ENCODE results near the gene SLC3A2.
"Not testable (repeated sequence)": the region's sequence is repeated elsewhere in the genome, so short reads cannot be mapped to it uniquely, and the experiment has no call there.

SLC3A2 gene

DNA sequence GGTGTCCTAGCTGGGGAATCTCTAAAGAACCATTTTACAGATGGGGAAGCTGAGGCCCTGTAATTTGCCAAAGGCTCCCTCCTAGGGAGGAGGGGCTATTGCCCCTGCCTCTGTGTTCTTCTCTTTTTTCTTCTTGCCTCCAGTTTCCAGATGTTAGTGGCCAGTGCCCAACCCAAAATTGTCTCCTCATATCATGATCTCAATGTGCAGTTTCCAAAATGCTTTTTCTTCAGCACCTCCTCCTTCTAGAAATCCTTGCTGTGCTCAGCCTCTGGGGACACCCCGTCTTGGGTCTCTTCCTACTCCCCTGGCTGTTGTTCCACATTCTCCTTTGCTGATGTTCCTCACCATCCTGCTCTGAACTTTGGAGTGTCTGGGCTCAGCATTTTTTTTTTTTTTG lies 50.0 kb downstream of the SLC3A2 start:
- H3K36me3 ChIP-seq (ENCODE audit: control insufficient read depth, low read depth, low read length): no peaks in the 10 kb centered on the region
- H3K9ac ChIP-seq (ENCODE audit: low read length): no peak overlapping the region
- H3K27me3 ChIP-seq (ENCODE audit: control insufficient read depth, insufficient read depth, low read length): peaks cover 38% of the 10 kb centered on the region
- peaks cover 20% of the 10 kb centered on the region for H3K4me1 ChIP-seq (ENCODE audit: control insufficient read depth, low read depth, low read length)
- no peak overlapping the region for H3K4me3 ChIP-seq (ENCODE audit: low read length)
- no peaks in the 10 kb centered on the region for H3K9me3 ChIP-seq (ENCODE audit: control insufficient read depth, low read depth, low read length)
- H3K27ac ChIP-seq (ENCODE audit: low read length): no peak overlapping the region

DNA sequence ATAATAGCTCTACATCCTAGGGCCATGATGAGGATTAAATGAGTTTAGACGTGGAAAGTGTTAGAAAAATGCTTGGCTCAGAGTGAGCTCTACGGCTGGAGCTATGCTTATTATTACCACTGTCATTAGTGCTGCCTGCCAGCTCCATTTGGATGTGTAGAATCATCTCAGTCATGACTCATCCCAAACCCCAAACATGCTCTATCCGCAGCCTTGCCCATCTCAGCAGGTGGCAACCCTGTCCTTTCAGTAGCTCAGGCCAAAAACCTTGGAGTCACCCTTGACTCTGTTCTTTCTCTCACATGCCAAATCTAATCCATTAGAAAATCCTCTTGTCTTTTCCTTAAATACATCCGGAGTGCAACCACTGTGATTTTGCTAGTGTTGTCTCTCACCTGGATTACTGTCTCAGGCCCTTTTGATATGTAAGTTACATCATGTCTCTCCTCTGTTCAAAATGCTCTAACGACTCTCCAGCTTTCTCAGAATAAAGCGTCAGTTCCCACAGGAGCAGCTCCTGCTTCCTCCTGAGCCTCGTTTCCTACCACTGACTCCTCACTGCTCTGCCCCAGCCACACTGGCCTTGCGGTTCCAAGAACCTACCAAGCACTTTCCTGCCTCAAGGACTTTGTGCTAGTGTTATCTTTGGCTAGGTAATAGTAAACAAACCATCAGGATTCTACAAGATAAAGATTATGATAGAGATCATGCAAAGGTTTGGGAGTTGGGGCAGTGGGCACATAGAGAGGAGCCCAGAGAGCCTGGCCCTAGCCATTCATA lies 51.0 kb downstream of the SLC3A2 start:
- Histone ChIP-seq H3K27ac (ENCODE audit: low read length) (no peak overlapping the region), H3K9me3 (ENCODE audit: control insufficient read depth, low read depth, low read length) (no peaks in the 10 kb centered on the region), H3K9ac (ENCODE audit: low read length) (no peak overlapping the region), H3K4me1 (ENCODE audit: control insufficient read depth, low read depth, low read length) (peaks cover 18% of the 10 kb centered on the region), H3K4me3 (ENCODE audit: low read length) (no peak overlapping the region), H3K36me3 (ENCODE audit: control insufficient read depth, low read depth, low read length) (no peaks in the 10 kb centered on the region), H3K27me3 (ENCODE audit: control insufficient read depth, insufficient read depth, low read length) (peaks cover 28% of the 10 kb centered on the region)

DNA sequence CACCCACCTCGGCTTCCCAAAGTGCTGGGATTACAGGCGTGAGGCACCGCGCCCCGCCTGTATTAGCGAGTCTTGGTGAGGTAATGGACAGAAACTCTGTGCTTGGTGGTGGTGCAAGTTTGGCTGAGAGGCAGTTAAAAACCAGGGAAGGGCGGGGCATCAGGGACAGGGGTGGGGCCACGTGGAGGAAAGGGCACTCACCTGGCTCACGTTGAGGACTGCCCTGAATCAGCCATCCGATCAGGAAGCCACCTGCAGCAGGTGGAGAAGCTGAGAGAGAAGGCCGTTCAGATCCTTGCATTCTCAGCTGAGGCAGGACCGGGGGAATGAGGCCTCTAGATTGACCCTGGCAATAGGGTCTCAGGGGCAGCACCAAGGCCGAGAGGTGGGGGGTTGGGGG lies 52.6 kb downstream of the SLC3A2 start:
- Histone ChIP-seq H3K4me3 (ENCODE audit: low read length) (no peak overlapping the region), H3K36me3 (ENCODE audit: control insufficient read depth, low read depth, low read length) (no peaks in the 10 kb centered on the region), H3K27me3 (ENCODE audit: control insufficient read depth, insufficient read depth, low read length) (peaks cover 12% of the 10 kb centered on the region), H3K4me1 (ENCODE audit: control insufficient read depth, low read depth, low read length) (peaks cover 7% of the 10 kb centered on the region), H3K9ac (ENCODE audit: low read length) (no peak overlapping the region), H3K27ac (ENCODE audit: low read length) (no peak overlapping the region), H3K9me3 (ENCODE audit: control insufficient read depth, low read depth, low read length) (no peaks in the 10 kb centered on the region)

DNA sequence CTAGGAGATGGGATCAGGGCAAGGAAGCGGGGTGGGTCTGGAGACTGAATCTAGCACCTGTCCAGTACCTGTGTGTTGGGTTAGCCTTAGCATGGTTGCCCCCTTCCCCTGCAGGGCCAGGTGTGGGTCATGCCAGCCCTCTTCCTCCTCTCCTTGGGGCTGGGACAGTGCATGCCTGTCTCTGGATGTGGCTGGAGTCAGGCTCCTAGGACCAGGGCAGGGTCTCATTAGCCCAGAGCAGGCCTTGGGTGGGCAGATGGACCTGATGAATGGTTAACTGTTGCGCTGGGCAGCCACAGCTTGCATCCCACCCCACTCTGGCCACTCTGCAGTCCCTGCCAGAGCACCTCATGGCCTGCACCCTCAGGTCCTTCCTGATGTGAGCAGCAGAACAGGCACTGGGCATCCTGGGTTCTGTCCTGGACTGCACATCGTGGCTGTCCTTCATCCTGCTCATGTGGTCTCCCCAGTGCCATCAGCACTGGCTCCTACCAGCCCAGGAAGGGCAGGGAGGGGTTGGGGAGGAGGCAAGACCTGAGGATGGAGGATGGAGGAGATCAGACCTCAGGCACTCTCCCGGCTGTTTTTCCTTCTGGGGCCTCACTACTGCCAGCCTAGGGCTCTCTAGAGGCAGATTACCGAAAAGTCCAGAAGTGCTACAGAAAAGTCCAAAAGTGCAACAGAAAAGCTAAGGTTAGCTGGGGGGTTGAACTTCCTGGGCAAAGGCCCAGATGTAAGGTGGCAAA lies 53.2 kb downstream of the SLC3A2 start:
- no peaks in the 10 kb centered on the region for H3K36me3 ChIP-seq (ENCODE audit: control insufficient read depth, low read depth, low read length)
- no peak overlapping the region for H3K9ac ChIP-seq (ENCODE audit: low read length)
- peaks cover 5% of the 10 kb centered on the region for H3K27me3 ChIP-seq (ENCODE audit: control insufficient read depth, insufficient read depth, low read length)
- no peak overlapping the region for H3K27ac ChIP-seq (ENCODE audit: low read length)
- H3K4me3 ChIP-seq (ENCODE audit: low read length): no peak overlapping the region
- no peaks in the 10 kb centered on the region for H3K9me3 ChIP-seq (ENCODE audit: control insufficient read depth, low read depth, low read length)
- peaks cover 6% of the 10 kb centered on the region for H3K4me1 ChIP-seq (ENCODE audit: control insufficient read depth, low read depth, low read length)

DNA sequence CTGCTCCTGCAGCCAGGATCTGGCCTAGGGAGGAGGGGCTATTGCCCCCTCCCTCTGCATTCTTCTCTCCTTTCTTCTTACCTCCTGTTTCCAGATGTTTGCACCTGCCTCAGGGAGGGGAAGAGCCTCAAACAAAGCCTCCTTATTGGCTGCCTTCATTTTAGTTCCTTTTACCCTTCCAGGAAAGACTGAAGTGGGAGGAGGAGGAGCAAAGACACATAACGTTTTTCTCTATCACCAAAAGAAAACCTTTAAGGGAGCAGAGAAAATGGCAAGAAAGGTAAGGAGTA lies 53.7 kb downstream of the SLC3A2 start:
- Histone ChIP-seq H3K27ac (ENCODE audit: low read length) (no peak overlapping the region), H3K9me3 (ENCODE audit: control insufficient read depth, low read depth, low read length) (no peaks in the 10 kb centered on the region), H3K9ac (ENCODE audit: low read length) (no peak overlapping the region), H3K4me1 (ENCODE audit: control insufficient read depth, low read depth, low read length) (peaks cover 6% of the 10 kb centered on the region), H3K4me3 (ENCODE audit: low read length) (no peak overlapping the region), H3K36me3 (ENCODE audit: control insufficient read depth, low read depth, low read length) (no peaks in the 10 kb centered on the region), H3K27me3 (ENCODE audit: control insufficient read depth, insufficient read depth, low read length) (no peaks in the 10 kb centered on the region)

DNA sequence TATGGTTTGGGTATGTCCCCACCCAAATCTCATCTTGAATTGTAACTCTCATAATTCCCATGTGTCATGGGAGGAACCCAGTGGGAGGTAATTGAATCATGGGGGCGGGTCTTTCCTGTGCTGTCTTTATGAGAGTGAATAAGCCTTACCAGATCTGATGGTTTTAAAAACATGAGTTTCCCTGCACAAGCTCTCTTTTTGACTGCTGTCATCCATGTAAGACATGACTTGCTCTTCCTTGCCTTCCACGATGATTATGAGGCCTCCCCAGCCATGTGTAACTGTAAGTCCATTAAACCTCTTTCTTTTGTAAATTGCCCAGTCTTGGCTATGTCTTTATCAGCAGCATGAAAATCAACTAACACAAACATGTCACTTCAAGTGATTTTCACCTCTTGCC lies 56.8 kb downstream of the SLC3A2 start:
- not testable (repeated sequence) for H3K27ac ChIP-seq (ENCODE audit: low read length); H3K4me1 ChIP-seq (ENCODE audit: control insufficient read depth, low read depth, low read length); H3K27me3 ChIP-seq (ENCODE audit: control insufficient read depth, insufficient read depth, low read length); H3K9me3 ChIP-seq (ENCODE audit: control insufficient read depth, low read depth, low read length); H3K9ac ChIP-seq (ENCODE audit: low read length); H3K4me3 ChIP-seq (ENCODE audit: low read length); H3K36me3 ChIP-seq (ENCODE audit: control insufficient read depth, low read depth, low read length)

Data from iPS-18a (cell line).